Stimulated activated CD8-positive, alpha-beta memory T cell treated with anti-CD3 and anti-CD28 coated beads, Interleukin-15, amount 100 ng/mL, for 4 hours (primary cell): ENCODE measurements around the gene MPZL3.

ENCODE experiments used
- DNase-seq, 2 donors: peaks; one replicate each; pipeline ENCODE4 v3.0.0-alpha.2; 2020; ENCODE audit warnings: low read depth in 2 of 2

The MPZL3 gene

GRCh38 chr11:118232659-118233058 is 19.5 kb downstream of the MPZL3 start:
- DNase-seq, result no peak

DNA sequence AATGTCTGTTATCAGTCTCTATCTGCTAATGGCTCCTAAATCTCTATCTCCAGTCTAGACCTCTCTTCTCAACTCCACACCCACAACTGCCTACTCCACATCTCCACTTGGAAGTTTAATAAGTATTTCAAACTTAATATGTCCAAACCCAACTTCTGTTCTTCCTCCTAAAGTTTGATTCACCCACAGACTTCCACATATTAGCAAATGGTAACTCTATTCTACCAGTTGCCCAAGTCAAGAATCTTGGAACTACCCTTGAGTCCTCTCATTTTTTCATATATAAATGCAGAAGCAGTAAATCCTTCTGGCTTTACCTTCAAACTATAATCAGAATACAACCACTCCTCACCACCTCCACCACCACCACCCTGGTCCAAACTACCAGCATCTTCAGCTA is 20.7 kb downstream of the MPZL3 start:
- DNase-seq, result no peak

- no peak for DNase-seq
Observed at GRCh38 chr11:118230088-118230487, 22.1 kb downstream of the MPZL3 start.

- DNase-seq, result no peak
Observed at GRCh38 chr11:118229274-118229847, 22.8 kb downstream of the MPZL3 start.

DNA sequence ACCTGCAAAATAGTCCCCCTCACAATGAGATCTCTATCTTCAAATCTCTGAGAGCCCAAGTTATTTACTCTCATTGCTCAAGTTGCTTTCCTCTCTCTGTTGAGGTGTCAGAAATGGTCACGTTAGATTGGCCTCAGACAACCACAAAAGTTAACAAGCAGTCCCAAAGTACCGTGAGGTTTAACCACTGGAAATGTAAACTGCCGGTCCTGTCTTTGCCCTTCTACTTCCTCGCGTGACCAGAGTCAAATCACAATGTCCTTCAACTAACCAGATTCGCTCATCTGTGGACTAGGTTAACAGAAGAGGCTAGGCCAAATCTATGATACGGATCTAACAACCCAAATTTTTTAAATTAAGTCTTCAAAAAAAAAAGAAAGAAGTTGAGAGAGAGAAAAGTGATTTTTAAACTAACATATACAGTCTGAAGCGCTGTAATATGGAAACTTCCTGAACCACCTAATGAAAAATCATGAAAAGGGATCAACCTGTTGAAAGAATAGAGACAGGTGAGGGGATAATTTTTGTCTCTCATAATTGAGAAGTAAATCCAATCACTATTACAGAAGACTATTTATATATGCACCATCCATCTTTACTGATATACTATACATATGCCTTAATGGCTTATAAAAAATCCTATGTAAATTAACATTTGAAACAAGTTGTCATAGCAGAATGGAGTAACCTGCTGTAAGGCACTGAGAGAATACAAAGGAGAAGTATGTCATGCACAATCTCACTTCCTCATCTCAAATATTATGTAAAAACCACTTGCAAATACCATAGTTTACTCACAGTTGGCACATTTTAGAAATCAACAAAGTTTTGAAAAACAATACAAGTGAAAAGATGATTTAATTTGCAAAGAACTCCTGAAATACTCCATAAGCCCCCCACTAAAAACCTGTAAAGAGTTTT is 24.0 kb downstream of the MPZL3 start:
- DNase-seq, result no peak

DNA sequence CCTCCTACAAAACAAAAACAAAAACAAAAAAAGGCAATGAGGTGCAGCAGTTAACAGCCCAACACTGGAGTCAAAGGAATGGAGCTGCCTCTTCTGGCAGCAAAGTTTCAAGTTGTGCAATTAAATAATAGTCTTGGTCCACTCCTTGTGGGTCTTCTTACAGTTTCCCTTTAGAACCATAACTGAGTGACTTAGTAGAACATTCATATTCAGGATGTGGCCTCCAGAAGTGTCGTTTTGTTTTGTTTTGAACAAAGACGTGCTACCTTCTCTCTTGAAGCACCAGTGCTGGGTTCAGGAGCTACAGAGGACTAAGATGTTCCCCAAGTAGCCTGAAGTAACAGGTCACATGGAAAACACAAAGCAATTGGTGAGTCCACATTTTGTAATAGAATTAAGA is 25.4 kb downstream of the MPZL3 start:
- no peak for DNase-seq

GRCh38 chr11:118226296-118226695 is 25.9 kb downstream of the MPZL3 start:
- no peak for DNase-seq

- DNase-seq, result no peak
Observed at GRCh38 chr11:118224511-118225188, 27.5 kb downstream of the MPZL3 start, which contains the start of gene JAML. TSS of gene JAML (minus strand) at chr11:118225011. CDS start at chr11:118214866, 10,145 bp downstream.

DNA sequence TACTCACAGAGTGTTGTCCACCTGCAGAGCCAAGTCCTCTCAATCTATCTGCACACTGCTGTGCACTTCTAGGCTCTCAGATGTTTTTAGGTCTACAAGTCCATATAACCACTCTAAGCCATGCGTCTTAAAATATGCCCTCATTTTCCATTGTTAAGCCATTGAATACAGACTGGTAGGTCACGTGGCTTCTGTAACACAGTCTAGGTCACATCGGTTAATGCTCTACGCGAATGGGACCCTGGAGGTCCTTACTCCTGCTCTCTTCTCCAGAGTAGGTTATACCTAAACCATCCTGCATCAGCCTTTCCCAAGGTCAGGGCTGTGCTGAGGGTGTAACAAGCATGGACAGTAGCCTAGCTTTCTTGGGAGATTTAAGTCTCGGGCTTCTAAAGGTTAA is 28.2 kb downstream of the MPZL3 start:
- no peak for DNase-seq

DNA sequence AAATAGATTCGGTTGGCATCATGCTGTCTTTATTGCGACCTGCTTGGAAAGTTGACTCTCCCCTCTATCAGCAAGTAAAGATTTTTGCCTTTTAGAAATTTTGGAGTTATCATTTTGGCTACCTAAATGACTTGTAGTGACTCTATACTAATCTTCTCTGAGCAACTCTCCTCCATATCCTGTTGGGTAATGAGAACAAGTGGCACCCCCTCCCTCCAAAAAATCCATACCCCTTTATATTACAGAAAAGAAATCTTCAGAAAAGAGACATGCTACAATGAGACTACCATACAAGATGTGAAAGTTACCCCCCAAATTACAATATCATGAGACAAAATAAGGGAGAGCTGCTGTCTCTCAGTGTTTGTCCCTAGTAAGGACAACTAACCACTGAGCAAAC is 28.6 kb downstream of the MPZL3 start:
- no peak for DNase-seq

DNA sequence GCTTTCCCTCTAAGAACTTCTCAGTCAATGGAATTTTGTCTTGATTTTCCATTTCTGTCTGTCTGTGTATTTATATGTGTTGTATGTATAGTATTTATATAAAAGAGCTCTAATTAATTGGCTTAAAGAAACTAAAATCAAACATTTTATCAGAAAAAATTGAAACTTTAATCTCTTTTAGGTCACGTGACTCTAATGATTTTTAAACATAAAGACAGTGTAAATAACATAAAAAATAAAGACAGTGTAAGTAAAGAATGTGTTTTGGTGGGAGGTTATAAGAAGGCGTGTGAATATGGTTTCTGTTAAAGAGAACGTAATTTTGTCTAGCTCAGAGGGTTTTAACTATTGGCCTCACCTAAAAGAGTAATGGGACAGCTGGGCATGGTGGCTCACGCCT is 29.7 kb downstream of the MPZL3 start:
- DNase-seq, result no peak

GRCh38 chr11:118221419-118221818 is 30.7 kb downstream of the MPZL3 start:
- no peak for DNase-seq

DNA sequence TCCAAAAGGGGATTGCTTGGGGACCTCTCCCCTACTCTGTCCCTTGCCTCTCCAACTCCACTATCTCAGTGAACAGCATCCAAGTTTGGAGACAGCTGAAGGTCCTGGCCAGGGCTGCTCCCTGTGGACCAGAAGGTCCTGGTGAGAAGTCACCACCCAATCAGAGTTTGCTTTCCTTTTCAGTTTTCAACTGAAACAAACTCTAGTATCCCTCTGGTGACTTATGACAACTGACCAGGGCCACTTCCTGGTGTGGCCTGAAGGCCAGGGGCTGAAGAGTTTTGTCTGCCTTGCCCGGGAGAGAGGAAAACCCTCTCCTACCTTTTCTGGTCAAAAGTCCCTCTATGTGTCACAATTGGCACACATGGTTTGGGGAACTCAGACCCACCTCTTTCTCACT is 32.4 kb downstream of the MPZL3 start:
- DNase-seq, result no peak

- no peak for DNase-seq
Observed at GRCh38 chr11:118219244-118219643, 32.9 kb downstream of the MPZL3 start.

DNA sequence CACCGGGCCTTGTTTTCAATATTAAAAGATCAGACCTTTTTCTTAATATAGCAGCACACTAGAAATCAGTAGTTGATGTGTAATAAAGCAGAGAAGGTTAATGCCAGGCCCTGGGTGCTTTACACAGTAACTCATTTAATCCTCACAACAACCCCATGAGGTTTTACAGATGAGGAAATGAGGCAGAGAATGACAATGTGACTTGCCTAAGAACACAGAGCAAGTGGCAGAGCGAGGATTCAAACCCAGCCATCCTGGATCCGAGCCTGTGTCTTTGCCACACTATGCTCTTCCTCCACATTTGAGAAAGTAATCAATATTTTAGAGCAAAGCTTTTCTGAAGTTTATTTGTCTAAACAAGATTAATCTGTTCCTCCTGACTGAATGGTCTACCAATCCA is 34.6 kb downstream of the MPZL3 start:
- DNase-seq, result no peak

- DNase-seq, result peak in 1 of 2 donors; percentile 26
Observed at GRCh38 chr11:118216621-118217481, 35.3 kb downstream of the MPZL3 start.

DNA sequence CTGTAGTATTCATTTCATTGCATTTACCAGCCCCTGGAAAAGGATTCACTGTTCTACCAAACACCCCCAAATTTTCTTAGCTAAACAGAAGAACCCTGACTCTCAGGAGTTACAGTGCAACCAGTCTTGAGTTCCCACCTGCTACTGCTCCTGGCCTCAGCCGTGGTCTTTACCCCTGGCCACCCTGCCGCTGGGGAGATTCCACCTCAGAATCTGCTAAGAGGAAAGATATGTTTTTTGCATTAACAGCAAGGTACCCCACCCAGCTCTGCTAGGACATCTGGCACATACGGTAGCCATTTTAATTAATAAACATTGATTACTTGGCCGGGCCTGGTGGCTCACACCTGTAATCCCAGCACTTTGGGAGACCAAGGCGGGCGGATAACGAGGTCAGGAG is 36.4 kb downstream of the MPZL3 start:
- no peak for DNase-seq

DNA sequence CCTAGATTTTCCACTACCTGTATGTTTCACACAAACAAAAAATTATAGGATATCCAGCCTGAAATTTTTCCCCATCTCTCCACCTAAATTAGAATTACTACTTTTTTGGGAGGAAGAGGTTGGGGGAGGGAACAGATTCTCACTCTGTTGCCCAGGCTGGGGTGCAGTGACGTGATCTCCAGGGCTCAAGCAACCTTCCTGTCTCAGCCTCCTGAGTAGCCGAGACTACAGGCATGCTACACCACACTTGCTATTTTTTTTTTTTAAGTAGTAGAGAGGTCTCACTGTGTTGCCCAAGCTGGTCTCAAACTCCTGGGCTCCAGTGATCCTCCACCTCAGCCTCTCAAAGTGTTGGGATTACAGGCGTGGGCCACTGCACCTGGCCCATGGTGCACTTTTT is 36.9 kb downstream of the MPZL3 start:
- DNase-seq, result no peak

DNA sequence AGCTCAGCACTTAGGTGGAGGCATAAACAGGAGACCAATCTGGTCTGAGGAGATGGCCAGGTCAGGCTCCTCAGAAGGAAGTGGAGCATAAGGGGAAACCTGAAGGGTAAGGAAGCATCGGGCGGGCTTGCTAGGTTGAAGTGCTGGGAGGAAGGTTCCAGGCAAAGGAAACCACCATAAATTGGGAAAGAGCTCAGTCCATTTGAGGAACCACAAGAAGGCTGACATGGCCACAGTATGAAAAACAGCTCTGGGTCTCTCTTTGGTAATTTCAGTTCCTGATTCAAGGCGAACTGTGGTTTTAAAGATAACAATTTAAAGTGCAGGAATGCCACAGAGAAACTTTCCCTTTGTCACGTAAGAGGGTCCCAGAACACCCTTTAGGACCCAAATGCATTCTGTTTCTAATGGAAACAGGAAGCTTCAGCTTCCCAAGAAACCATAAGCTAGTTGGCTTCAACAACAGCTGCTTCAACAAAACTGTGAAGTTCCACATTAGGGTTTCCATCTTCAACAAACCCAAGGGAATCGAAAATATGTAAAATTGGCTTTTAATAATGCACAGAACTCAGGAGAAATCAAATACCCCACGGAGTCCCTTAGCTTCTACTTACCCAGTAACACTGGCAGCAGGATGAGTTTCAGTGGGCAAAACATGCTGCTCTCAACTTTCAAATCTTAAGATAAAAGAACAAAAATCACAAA is 37.8 kb downstream of the MPZL3 start:
- DNase-seq, result no peak

DNA sequence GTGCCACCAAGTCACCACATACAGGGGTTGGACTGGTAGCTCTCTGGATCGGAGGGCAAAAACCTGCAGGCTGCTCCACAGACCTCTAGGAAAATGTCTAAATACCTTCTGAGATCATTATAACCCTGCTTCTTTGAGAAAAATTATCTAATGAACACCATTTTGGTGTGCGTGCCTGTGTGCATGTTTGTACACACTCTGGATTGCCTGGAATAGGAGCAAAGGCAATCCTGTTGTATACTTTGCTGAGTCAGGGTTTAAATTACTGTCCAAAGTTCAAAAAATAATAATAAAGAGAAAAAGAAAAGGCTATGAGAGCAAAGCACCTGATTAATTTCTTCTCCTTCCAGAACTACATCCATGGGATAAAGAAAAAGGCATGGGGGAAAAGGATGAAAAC is 38.4 kb downstream of the MPZL3 start:
- DNase-seq, result no peak

- no peak for DNase-seq
Observed at GRCh38 chr11:118213201-118213600, 39.0 kb downstream of the MPZL3 start.
